ENCODE measurements around the gene ZNF800. TPM values are rescaled to one million over a fixed set of nuclear protein-coding genes. Genes with fewer than 3 reads are reported as not detected.

Gene ZNF800, protein sequence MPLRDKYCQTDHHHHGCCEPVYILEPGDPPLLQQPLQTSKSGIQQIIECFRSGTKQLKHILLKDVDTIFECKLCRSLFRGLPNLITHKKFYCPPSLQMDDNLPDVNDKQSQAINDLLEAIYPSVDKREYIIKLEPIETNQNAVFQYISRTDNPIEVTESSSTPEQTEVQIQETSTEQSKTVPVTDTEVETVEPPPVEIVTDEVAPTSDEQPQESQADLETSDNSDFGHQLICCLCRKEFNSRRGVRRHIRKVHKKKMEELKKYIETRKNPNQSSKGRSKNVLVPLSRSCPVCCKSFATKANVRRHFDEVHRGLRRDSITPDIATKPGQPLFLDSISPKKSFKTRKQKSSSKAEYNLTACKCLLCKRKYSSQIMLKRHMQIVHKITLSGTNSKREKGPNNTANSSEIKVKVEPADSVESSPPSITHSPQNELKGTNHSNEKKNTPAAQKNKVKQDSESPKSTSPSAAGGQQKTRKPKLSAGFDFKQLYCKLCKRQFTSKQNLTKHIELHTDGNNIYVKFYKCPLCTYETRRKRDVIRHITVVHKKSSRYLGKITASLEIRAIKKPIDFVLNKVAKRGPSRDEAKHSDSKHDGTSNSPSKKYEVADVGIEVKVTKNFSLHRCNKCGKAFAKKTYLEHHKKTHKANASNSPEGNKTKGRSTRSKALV
- total RNA-seq (2022; extraction: Qiagen RNA extraction; ENCODE audit: low read depth): 6.2 to 12.0 TPM (median 11.3 TPM) in 5 replicates

DNA sequence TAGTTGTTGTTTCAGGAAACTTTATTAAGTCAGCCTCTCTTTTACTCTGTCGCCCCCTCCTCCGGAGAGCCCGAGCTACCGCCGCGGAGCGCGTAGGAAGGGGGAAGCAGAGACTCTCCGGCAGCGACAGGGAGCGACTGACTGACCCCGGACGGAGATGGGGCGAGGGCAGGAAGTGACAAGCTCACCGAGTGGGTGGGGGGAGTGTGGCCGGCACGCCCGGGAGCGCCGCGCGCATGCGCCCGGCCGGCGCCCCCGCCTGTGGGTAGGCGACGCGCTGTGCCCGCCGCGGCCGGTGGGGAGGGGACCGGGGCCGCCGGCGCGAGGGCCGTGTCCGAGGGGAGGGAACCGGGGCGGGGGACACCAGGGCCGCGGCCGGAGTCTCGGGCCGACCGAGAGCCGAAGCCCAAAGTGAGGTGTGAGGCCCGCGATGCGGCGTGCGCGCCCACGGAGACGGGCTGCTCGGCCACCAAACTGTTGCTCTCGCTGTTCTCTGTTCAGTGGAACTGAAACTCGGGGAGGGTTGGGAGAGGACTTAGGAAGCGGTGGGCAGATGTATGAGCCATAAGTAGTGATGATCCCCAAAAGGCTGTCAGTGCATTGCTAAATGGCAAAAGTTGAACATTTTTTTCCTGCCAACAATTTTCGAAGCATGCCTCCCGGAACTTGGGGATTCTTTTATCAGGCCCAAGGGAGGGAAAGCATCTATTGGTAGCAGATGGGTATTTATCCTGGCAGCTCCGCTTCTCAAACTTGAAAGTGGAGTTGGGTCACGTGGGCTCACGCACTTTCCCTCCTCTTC is at the start of gene ZNF800:
Gene ZNF800, minus strand, starts transcription at position 143 of the 802 bp plus-strand sequence. CDS start 1,151 bp downstream, outside the sequence.

Other genes starting within 250 kb of the ZNF800 start
- gene GRM8, start 139.8 kb downstream of the ZNF800 start, total RNA-seq (2022; extraction: Qiagen RNA extraction; ENCODE audit: low read depth): 0.24 TPM in 1 of 5 replicates, not detected in the others
- 12.7 to 15.0 TPM (median 14.9 TPM) in 5 replicates for gene GCC1, start 192.9 kb upstream of the ZNF800 start, total RNA-seq (2022; extraction: Qiagen RNA extraction; ENCODE audit: low read depth)
- gene ARF5, start 195.7 kb upstream of the ZNF800 start, total RNA-seq (2022; extraction: Qiagen RNA extraction; ENCODE audit: low read depth): 156 to 204 TPM (median 163 TPM) in 5 replicates
- gene FSCN3, start 201.0 kb upstream of the ZNF800 start, total RNA-seq (2022; extraction: Qiagen RNA extraction; ENCODE audit: low read depth): 0.34 to 0.70 TPM in 2 of 5 replicates, not detected in the others
- not detected in 5 replicates for gene PAX4, start 225.4 kb upstream of the ZNF800 start, total RNA-seq (2022; extraction: Qiagen RNA extraction; ENCODE audit: low read depth)